GM19452 (cell line): ENCODE measurements around the gene ADM.
A peak's percentile ranks its signal among the peaks of the same experiment; 100 is the strongest.

ENCODE experiments used
- ATAC-seq: cut with Tn5 transposase; IDR thresholded peaks from one replicate; pipeline ENCODE4 v1.9.1; 2021; ENCODE audit not compliant: unreplicated experiment

Gene ADM

GRCh38 chr11:10308201-10308954 is 3.5 kb downstream of the ADM start:
- no peak for ATAC-seq

GRCh38 chr11:10309163-10310093 is 4.6 kb downstream of the ADM start:
- no peak for ATAC-seq

GRCh38 chr11:10310301-10310841 is 5.5 kb downstream of the ADM start:
- no peak for ATAC-seq

- ATAC-seq = no peak
Observed at GRCh38 chr11:10311802-10312201, 6.9 kb downstream of the ADM start.

GRCh38 chr11:10314199-10315072 is 9.6 kb downstream of the ADM start:
- ATAC-seq = peak; percentile 68

GRCh38 chr11:10315083-10315482 is 10.2 kb downstream of the ADM start:
- ATAC-seq = no peak

- ATAC-seq = peak; percentile 7
Observed at GRCh38 chr11:10317151-10317755, 12.4 kb downstream of the ADM start.

GRCh38 chr11:10317776-10318526 is 13.1 kb downstream of the ADM start:
- ATAC-seq = peak; percentile 69

- no peak for ATAC-seq
Observed at GRCh38 chr11:10318527-10318802, 13.6 kb downstream of the ADM start.

GRCh38 chr11:10319702-10320558 is 15.1 kb downstream of the ADM start:
- no peak for ATAC-seq

GRCh38 chr11:10320736-10321465 is 16.0 kb downstream of the ADM start:
- no peak for ATAC-seq

- no peak for ATAC-seq
Observed at GRCh38 chr11:10322401-10322800, 17.5 kb downstream of the ADM start.

GRCh38 chr11:10322830-10323792 is 18.2 kb downstream of the ADM start:
- peak; percentile 58 for ATAC-seq

GRCh38 chr11:10323793-10324170 is 18.9 kb downstream of the ADM start:
- no peak for ATAC-seq

- no peak for ATAC-seq
Observed at GRCh38 chr11:10324474-10324873, 19.6 kb downstream of the ADM start.

GRCh38 chr11:10325277-10326011 is 20.6 kb downstream of the ADM start:
- no peak for ATAC-seq
